AG04450 (cell line): ENCODE data around the gene ERC1. TPM values are rescaled to one million over a fixed set of nuclear protein-coding genes. Genes with fewer than 3 reads are reported as not detected.

Experiments used
- CTCF ChIA-PET: fragments of 300-600, 350-600 bp; formaldehyde crosslinking; extraction: SDS; loops from one replicate; lab custom pipeline; 2022; ENCODE audit warnings: antibody characterized with exemption, inconsistent platforms; lab: Charles Lee
- POLR2A ChIA-PET: fragments of 350-600 bp; formaldehyde crosslinking; extraction: SDS; loops from one replicate; lab custom pipeline; 2021; ENCODE audit warnings: antibody characterized with exemption, inconsistent platforms; lab: Yijun Ruan, JAX
- DNase-seq: peaks from one replicate; pipeline ENCODE4 v3.0.0-alpha.2; 2011; ENCODE audit warnings: low read depth, low spot score
- H3K27ac ChIP-seq: one replicate; pipeline ENCODE4 v1.5.1; 2012; ENCODE audit warnings: low read depth, low read length, control low read depth
- H3K27me3 ChIP-seq: one replicate; pipeline ENCODE4 v1.6.0; 2012; ENCODE audit warnings: low read length; ENCODE audit not compliant: control insufficient read depth, insufficient read depth
- H3K4me3 ChIP-seq: 2 replicates; pipeline ENCODE4 v1.5.1; 2011; ENCODE audit warnings: mild to moderate bottlenecking, low read depth, low read length, control low read depth
- H3K9me3 ChIP-seq: 2 replicates; pipeline ENCODE4 v1.5.1; 2012; ENCODE audit warnings: low read length; ENCODE audit not compliant: control insufficient read depth, insufficient read depth
- polyA plus RNA-seq: library from polyadenylated mRNA; depleted of rRNA; stranded (reverse); fragments of >200 nt; gene quantifications from 2 replicates; pipeline ENCODE4 v1.2.3, GENCODE V29; 2011
- TF ChIP-seq, protein P1 (sequence below): IDR thresholded peaks from 2 replicates; pipeline ENCODE4 v1.5.1; 2011; ENCODE audit warnings: low read depth, low read length, control low read depth, inconsistent platforms

Gene ERC1
- polyA plus RNA-seq, 1 experiment: 28.6 TPM

DNA sequence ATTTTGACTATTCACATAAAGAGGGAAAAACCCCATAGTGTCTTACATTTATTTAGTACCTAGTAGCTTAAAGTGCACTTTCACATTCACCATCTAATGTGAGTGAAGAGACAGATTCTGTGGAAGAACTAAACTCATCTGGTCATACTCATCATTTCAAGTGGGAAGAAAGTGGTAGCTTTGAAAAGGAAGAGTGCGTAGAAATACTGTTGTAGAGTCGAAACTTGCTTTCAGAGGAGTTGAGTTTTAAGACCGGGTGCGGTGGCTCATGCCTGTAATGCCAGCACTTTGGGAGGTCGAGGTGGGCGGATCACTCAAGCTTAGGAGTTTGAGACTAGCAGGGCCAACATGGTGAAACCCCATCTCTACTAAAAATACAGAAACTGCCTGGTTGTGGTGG lies 222.2 kb downstream of the ERC1 start:
- no peak for DNase-seq
- H3K4me3 ChIP-seq: no peak overlapping the region
- H3K9me3 ChIP-seq: no peaks in the 10 kb centered on the region
- CTCF ChIA-PET: no interaction called here
- TF ChIP-seq, protein P1, sequence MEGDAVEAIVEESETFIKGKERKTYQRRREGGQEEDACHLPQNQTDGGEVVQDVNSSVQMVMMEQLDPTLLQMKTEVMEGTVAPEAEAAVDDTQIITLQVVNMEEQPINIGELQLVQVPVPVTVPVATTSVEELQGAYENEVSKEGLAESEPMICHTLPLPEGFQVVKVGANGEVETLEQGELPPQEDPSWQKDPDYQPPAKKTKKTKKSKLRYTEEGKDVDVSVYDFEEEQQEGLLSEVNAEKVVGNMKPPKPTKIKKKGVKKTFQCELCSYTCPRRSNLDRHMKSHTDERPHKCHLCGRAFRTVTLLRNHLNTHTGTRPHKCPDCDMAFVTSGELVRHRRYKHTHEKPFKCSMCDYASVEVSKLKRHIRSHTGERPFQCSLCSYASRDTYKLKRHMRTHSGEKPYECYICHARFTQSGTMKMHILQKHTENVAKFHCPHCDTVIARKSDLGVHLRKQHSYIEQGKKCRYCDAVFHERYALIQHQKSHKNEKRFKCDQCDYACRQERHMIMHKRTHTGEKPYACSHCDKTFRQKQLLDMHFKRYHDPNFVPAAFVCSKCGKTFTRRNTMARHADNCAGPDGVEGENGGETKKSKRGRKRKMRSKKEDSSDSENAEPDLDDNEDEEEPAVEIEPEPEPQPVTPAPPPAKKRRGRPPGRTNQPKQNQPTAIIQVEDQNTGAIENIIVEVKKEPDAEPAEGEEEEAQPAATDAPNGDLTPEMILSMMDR: no peak
- no peaks in the 10 kb centered on the region for H3K27me3 ChIP-seq
- H3K27ac ChIP-seq: no peak overlapping the region
- POLR2A ChIA-PET: no interaction called here

DNA sequence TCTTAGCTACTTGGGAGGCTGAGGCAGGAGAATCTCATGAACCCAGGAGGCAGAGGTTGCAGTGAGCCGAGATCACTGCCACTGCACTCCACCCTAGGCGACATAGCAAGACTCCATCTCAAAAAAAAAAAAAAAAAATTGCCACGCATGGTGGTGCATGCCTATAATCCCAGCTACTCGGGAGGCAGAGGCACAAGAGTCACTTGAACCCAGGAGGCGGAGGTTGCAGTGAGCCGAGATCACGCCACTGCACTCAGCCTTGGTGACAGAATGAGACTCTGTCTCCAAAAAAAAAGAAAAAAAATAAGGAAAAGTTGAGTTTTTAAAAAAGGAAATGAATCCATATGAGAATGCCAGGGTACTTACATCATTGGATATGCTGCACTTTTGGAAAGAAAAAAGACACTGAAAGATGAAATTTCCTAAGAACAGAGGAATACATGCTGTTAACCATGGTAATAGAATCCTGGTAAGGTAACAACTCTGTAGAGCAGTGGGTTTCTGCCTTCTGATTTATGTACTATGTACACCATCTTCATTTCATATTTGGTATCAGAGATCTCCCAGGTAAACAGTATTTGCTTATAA lies 222.7 kb downstream of the ERC1 start:
- DNase-seq: no peak
- ChIA-PET POLR2A (no interaction called here), CTCF (no interaction called here)
- Histone ChIP-seq H3K4me3 (no peak overlapping the region), H3K27me3 (no peaks in the 10 kb centered on the region), H3K27ac (no peak overlapping the region), H3K9me3 (no peaks in the 10 kb centered on the region)
- TF ChIP-seq, protein P1: no peak

DNA sequence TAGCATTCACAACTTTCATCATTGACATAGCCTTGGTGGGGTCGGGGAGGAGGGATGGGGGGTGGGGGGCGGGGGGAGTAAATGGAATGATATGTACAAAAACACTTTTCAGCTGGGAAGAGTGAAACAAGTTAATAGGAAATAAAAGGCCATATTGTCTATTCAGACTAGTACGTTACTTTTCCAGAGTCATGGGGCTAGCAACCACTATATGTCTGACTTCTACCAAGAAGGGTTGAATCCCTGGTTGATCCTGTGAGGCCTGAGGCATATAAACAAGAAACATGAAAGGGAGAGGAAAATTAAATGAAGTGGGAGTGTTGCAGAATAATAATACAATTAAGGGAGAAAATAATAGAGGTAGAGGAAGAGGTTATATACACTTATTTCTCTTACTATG lies 225.5 kb downstream of the ERC1 start:
- POLR2A ChIA-PET: interaction anchor here (0.5 kb wide), 1 partner anchor 366 kb away, joined by 3 read pairs; no protein-coding TSS in a partner anchor
- Histone ChIP-seq H3K27ac (no peak overlapping the region), H3K27me3 (no peaks in the 10 kb centered on the region), H3K9me3 (no peaks in the 10 kb centered on the region), H3K4me3 (no peak overlapping the region)
- CTCF ChIA-PET: no interaction called here
- no peak for DNase-seq
- TF ChIP-seq, protein P1: no peak

DNA sequence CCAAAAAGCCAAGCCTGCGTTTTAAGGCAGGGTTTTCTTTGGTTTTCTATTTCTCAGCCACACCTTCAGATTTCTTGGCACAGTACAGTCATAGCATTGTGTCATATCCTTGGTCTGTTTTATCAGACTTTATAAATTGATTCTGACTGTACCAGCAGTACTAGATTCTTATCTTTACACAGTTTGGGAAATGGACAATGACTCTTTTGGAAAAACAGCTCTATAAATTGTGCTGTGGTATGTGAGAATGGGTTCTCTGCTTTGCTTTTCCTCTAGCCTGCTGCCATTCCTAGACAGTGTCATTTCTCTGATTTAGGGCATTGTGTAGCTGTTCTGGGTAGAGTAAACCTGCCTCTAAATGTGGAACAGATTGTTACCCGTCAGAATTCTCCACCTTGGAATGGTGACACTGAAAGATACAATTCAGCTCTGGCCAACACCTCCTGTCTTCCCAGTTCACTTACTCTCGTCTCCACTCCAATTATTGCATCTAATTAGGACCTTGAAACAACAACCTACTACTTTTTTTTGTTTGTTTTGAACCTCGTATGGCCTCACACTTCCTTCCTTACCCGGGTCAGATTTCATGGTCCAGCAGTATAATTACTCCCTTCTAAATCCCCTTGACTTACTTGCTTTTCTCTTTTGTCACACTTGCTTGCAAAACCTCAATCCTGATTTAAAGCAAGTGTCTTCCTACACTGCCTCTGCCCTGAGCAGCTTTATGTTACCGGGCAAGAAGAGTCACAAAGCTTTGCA lies 226.3 kb downstream of the ERC1 start:
- POLR2A ChIA-PET: no interaction called here
- TF ChIP-seq, protein P1: no peak
- no peak overlapping the region for H3K27ac ChIP-seq
- CTCF ChIA-PET: no interaction called here
- H3K4me3 ChIP-seq: no peak overlapping the region
- no peaks in the 10 kb centered on the region for H3K27me3 ChIP-seq
- no peaks in the 10 kb centered on the region for H3K9me3 ChIP-seq
- DNase-seq: no peak

DNA sequence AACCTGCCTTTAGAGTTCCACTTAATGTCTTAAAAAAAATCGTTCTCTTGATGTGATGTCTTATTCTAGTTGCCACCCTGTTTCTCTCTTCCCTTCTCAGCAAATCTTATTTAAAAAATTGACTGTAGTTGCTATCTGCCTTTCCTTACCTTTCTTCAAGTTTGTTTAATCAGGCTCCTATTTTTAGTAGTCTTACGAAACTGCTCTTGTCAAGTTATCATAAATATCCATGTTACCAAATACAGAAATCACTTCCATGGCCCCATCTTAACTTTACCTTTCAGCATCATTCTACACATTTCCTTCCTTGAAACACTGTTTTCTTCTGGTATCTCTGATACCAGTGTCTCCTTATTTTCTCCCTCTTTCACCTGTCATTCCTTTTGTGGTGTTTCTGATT lies 227.3 kb downstream of the ERC1 start:
- no peak for DNase-seq
- H3K27me3 ChIP-seq: no peaks in the 10 kb centered on the region
- TF ChIP-seq, protein P1: no peak
- POLR2A ChIA-PET: no interaction called here
- CTCF ChIA-PET: no interaction called here
- H3K27ac ChIP-seq: no peak overlapping the region
- no peak overlapping the region for H3K4me3 ChIP-seq
- no peaks in the 10 kb centered on the region for H3K9me3 ChIP-seq
